Measurements from ENCODE around the gene OR4C13.

DNA sequence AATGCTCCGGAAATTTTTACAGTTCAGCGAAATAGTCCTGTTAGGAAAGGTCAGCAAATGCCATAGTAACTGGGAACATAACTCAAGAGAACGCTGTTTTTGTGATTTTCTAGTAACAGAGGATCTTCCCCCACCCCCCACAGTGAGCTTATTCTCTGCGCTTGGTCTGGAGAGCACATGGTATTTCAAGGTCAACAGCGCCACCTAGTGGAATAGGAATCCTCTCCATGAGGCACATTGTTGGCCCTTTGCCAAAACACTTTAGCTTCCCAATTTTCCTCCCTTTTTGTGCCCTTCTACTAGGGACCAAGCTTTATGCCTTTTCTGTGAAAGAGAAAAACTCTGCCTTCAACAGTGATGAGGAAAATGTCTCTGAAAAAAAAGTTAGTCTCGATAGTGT lies 43.4 kb downstream of the OR4C13 start:
- TF ChIP-seq GATAD2A (CRISPR knock-in tag; IDR thresholded peaks at IDR 0.05) = no peak
- TF ChIP-seq, protein P1, sequence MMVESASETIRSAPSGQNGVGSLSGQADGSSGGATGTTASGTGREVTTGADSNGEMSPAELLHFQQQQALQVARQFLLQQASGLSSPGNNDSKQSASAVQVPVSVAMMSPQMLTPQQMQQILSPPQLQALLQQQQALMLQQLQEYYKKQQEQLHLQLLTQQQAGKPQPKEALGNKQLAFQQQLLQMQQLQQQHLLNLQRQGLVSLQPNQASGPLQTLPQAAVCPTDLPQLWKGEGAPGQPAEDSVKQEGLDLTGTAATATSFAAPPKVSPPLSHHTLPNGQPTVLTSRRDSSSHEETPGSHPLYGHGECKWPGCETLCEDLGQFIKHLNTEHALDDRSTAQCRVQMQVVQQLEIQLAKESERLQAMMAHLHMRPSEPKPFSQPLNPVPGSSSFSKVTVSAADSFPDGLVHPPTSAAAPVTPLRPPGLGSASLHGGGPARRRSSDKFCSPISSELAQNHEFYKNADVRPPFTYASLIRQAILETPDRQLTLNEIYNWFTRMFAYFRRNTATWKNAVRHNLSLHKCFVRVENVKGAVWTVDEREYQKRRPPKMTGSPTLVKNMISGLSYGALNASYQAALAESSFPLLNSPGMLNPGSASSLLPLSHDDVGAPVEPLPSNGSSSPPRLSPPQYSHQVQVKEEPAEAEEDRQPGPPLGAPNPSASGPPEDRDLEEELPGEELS (CRISPR knock-in tag; IDR thresholded peaks at IDR 0.05) = no peak
- no peak for TF ChIP-seq SRY (CRISPR knock-in tag; IDR thresholded peaks at IDR 0.05)
- no peak for TF ChIP-seq POLR2AphosphoS5 (IDR thresholded peaks at IDR 0.05; ENCODE audit: low read depth, low read length)
- TF ChIP-seq ZNF274 (CRISPR knock-in tag; IDR thresholded peaks at IDR 0.05) = no peak
- TF ChIP-seq, protein P2, sequence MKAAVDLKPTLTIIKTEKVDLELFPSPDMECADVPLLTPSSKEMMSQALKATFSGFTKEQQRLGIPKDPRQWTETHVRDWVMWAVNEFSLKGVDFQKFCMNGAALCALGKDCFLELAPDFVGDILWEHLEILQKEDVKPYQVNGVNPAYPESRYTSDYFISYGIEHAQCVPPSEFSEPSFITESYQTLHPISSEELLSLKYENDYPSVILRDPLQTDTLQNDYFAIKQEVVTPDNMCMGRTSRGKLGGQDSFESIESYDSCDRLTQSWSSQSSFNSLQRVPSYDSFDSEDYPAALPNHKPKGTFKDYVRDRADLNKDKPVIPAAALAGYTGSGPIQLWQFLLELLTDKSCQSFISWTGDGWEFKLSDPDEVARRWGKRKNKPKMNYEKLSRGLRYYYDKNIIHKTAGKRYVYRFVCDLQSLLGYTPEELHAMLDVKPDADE (CRISPR knock-in tag; IDR thresholded peaks at IDR 0.05) = no peak
- TF ChIP-seq SIN3A (IDR thresholded peaks at IDR 0.05; ENCODE audit: borderline replicate concordance, low read depth, low read length) = no peak
- TF ChIP-seq, protein P3, sequence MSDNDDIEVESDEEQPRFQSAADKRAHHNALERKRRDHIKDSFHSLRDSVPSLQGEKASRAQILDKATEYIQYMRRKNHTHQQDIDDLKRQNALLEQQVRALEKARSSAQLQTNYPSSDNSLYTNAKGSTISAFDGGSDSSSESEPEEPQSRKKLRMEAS (IDR thresholded peaks at IDR 0.05) = peak; percentile 37; the same call in 1 of the 2 replicates
- TF ChIP-seq, protein P4, sequence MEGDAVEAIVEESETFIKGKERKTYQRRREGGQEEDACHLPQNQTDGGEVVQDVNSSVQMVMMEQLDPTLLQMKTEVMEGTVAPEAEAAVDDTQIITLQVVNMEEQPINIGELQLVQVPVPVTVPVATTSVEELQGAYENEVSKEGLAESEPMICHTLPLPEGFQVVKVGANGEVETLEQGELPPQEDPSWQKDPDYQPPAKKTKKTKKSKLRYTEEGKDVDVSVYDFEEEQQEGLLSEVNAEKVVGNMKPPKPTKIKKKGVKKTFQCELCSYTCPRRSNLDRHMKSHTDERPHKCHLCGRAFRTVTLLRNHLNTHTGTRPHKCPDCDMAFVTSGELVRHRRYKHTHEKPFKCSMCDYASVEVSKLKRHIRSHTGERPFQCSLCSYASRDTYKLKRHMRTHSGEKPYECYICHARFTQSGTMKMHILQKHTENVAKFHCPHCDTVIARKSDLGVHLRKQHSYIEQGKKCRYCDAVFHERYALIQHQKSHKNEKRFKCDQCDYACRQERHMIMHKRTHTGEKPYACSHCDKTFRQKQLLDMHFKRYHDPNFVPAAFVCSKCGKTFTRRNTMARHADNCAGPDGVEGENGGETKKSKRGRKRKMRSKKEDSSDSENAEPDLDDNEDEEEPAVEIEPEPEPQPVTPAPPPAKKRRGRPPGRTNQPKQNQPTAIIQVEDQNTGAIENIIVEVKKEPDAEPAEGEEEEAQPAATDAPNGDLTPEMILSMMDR (CRISPR knock-in tag; IDR thresholded peaks at IDR 0.05) = peak; percentile 76
- TF ChIP-seq, protein P5, sequence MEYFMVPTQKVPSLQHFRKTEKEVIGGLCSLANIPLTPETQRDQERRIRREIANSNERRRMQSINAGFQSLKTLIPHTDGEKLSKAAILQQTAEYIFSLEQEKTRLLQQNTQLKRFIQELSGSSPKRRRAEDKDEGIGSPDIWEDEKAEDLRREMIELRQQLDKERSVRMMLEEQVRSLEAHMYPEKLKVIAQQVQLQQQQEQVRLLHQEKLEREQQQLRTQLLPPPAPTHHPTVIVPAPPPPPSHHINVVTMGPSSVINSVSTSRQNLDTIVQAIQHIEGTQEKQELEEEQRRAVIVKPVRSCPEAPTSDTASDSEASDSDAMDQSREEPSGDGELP (IDR thresholded peaks at IDR 0.05; ENCODE audit: borderline replicate concordance, low read depth) = no peak
- no peak for TF ChIP-seq CHD4 (IDR thresholded peaks at IDR 0.05; ENCODE audit: borderline replicate concordance, low read length)
- TF ChIP-seq TP53 (CRISPR knock-in tag; conservative IDR thresholded peaks at IDR 0.05) = no peak
- TF ChIP-seq, protein P6, sequence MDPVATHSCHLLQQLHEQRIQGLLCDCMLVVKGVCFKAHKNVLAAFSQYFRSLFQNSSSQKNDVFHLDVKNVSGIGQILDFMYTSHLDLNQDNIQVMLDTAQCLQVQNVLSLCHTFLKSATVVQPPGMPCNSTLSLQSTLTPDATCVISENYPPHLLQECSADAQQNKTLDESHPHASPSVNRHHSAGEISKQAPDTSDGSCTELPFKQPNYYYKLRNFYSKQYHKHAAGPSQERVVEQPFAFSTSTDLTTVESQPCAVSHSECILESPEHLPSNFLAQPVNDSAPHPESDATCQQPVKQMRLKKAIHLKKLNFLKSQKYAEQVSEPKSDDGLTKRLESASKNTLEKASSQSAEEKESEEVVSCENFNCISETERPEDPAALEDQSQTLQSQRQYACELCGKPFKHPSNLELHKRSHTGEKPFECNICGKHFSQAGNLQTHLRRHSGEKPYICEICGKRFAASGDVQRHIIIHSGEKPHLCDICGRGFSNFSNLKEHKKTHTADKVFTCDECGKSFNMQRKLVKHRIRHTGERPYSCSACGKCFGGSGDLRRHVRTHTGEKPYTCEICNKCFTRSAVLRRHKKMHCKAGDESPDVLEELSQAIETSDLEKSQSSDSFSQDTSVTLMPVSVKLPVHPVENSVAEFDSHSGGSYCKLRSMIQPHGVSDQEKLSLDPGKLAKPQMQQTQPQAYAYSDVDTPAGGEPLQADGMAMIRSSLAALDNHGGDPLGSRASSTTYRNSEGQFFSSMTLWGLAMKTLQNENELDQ (CRISPR knock-in tag; IDR thresholded peaks at IDR 0.05; ENCODE audit: borderline replicate concordance) = no peak

Measured in HepG2 (cell line).